Thyroid gland (tissue), 4 donors: ENCODE data around the gene SREK1IP1.

ENCODE experiments used
- POLR2A ChIP-seq, 2 donors: fragments of 450-650 bp; IDR thresholded peaks; one replicate each; pipeline ENCODE4 v1.6.1; 2017; ENCODE audit warnings: antibody characterized with exemption in 2 of 2, mild to moderate bottlenecking in 2 of 2, moderate library complexity in 1 of 2
- TF ChIP-seq, protein P1 (sequence below), 6 experiments: fragments of 200-600 bp in 3 of 6; fragments of 450-650 bp in 3 of 6; sonication (generic) in 3 of 6; IDR thresholded peaks; one replicate each; pipeline ENCODE4 v1.5.1; 2016 to 2019; ENCODE audit warnings: antibody characterized with exemption in 6 of 6, mild to moderate bottlenecking in 2 of 6, inconsistent platforms in 1 of 6, moderate library complexity in 1 of 6

DNA sequence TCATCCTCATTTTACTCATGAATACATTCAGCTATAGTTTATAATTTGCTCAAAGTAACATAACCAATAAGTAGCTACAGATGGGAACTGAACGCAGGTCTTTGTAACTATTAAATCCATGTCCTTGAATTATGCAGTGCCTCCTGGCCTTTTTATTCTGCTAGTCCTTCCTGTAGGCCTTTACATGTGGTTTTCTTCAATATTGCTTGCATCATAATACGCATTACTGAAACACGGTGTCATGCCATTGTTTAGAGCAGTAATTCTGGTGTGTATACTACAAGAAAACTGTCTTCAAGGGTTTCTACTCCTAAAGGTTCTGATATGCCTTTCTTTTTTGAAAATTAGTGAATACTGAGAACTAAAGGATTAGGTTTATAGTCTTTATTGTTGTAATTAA, 21.0 kb upstream of the SREK1IP1 start:
- TF ChIP-seq, protein P1, sequence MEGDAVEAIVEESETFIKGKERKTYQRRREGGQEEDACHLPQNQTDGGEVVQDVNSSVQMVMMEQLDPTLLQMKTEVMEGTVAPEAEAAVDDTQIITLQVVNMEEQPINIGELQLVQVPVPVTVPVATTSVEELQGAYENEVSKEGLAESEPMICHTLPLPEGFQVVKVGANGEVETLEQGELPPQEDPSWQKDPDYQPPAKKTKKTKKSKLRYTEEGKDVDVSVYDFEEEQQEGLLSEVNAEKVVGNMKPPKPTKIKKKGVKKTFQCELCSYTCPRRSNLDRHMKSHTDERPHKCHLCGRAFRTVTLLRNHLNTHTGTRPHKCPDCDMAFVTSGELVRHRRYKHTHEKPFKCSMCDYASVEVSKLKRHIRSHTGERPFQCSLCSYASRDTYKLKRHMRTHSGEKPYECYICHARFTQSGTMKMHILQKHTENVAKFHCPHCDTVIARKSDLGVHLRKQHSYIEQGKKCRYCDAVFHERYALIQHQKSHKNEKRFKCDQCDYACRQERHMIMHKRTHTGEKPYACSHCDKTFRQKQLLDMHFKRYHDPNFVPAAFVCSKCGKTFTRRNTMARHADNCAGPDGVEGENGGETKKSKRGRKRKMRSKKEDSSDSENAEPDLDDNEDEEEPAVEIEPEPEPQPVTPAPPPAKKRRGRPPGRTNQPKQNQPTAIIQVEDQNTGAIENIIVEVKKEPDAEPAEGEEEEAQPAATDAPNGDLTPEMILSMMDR (IDR thresholded peaks at IDR 0.05) = no peak
- TF ChIP-seq POLR2A (IDR thresholded peaks at IDR 0.05) = no peak
